H9 (cell line): ENCODE measurements around the gene PLA2G4E. TPM values are rescaled to one million over a fixed set of nuclear protein-coding genes. Genes with fewer than 3 reads are reported as not detected.

ENCODE experiments used
- DNase-seq: peaks from one replicate; pipeline ENCODE4 v3.0.0-alpha.2; 2017
- H2AFZ ChIP-seq: one replicate; pipeline ENCODE4 v1.6.1; 2013; ENCODE audit warnings: mild to moderate bottlenecking, low read length, control low read depth, moderate library complexity
- H2AK5ac ChIP-seq: 2 replicates; pipeline ENCODE4 v1.6.1; 2013; ENCODE audit warnings: low read length, control low read depth, mixed read lengths; ENCODE audit not compliant: insufficient read length
- H2BK120ac ChIP-seq: one replicate; pipeline ENCODE4 v1.6.1; 2013; ENCODE audit warnings: low read depth, mild to moderate bottlenecking, low read length, control low read depth, inconsistent platforms; ENCODE audit not compliant: poor library complexity, severe bottlenecking
- H2BK12ac ChIP-seq: 2 replicates; pipeline ENCODE4 v1.6.1; 2013; ENCODE audit warnings: low read length, control low read depth, mixed read lengths, low read depth; ENCODE audit not compliant: insufficient read length
- H2BK15ac ChIP-seq: 2 replicates; pipeline ENCODE4 v1.6.1; 2013; ENCODE audit warnings: low read depth, low read length, control low read depth
- H2BK20ac ChIP-seq: one replicate; pipeline ENCODE4 v1.6.1; 2013; ENCODE audit warnings: low read depth, mild to moderate bottlenecking, low read length, control low read depth, inconsistent platforms; ENCODE audit not compliant: poor library complexity, severe bottlenecking
- H2BK5ac ChIP-seq: 2 replicates; pipeline ENCODE4 v1.6.1; 2013; ENCODE audit warnings: low read length, control low read depth, mixed read lengths; ENCODE audit not compliant: insufficient read length
- H3K14ac ChIP-seq: 2 replicates; pipeline ENCODE4 v1.6.1; 2013; ENCODE audit warnings: low read length, control low read depth; ENCODE audit not compliant: insufficient read depth
- H3K18ac ChIP-seq: 2 replicates; pipeline ENCODE4 v1.6.1; 2013; ENCODE audit warnings: low read depth, mild to moderate bottlenecking, mixed read lengths, low read length, control low read depth; ENCODE audit not compliant: insufficient read length
- H3K23ac ChIP-seq: 2 replicates; pipeline ENCODE4 v1.6.1; 2013; ENCODE audit warnings: low read length, control low read depth, mixed read lengths, low read depth; ENCODE audit not compliant: insufficient read length
- H3K23me2 ChIP-seq: 2 replicates; pipeline ENCODE4 v1.6.1; 2013; ENCODE audit warnings: low read depth, mild to moderate bottlenecking, mixed read lengths, low read length, control low read depth; ENCODE audit not compliant: insufficient read length, poor library complexity, severe bottlenecking
- H3K27ac ChIP-seq: 2 replicates; pipeline ENCODE4 v1.5.1; 2013; ENCODE audit warnings: low read length, control low read depth, mixed read lengths, low read depth; ENCODE audit not compliant: insufficient read length
- H3K27me3 ChIP-seq: 2 replicates; pipeline ENCODE4 v1.6.1; 2013; ENCODE audit warnings: low read length, control low read depth, inconsistent platforms; ENCODE audit not compliant: insufficient read depth
- H3K4ac ChIP-seq: 2 replicates; pipeline ENCODE4 v1.6.1; 2013; ENCODE audit warnings: low read depth, mild to moderate bottlenecking, control low read depth, inconsistent platforms, low read length, moderate library complexity
- H3K4me1 ChIP-seq: 2 replicates; pipeline ENCODE4 v1.6.1; 2013; ENCODE audit warnings: low read length, control low read depth, inconsistent platforms; ENCODE audit not compliant: insufficient read depth
- H3K4me2 ChIP-seq: 2 replicates; pipeline ENCODE4 v1.6.1; 2013; ENCODE audit warnings: low read length, control low read depth, mixed read lengths; ENCODE audit not compliant: insufficient read length, insufficient read depth
- H3K56ac ChIP-seq: 2 replicates; pipeline ENCODE4 v1.6.1; 2013; ENCODE audit warnings: low read depth, mild to moderate bottlenecking, mixed read lengths, low read length, control low read depth; ENCODE audit not compliant: insufficient read length
- H3K79me1 ChIP-seq: 2 replicates; pipeline ENCODE4 v1.6.1; 2013; ENCODE audit warnings: low read depth, mild to moderate bottlenecking, moderate library complexity, low read length, control low read depth, inconsistent platforms; ENCODE audit not compliant: insufficient read depth, poor library complexity, severe bottlenecking
- H3K79me2 ChIP-seq: 2 replicates; pipeline ENCODE4 v1.6.1; 2013; ENCODE audit warnings: low read length, control low read depth, inconsistent platforms; ENCODE audit not compliant: insufficient read depth
- H3K9ac ChIP-seq: 2 replicates; pipeline ENCODE4 v1.6.1; 2013; ENCODE audit warnings: low read length, control low read depth, mixed read lengths; ENCODE audit not compliant: insufficient read length; ENCODE audit errors: extremely low read depth
- H3K9me3 ChIP-seq: one replicate; pipeline ENCODE4 v1.6.1; 2013; ENCODE audit warnings: low read depth, low read length, inconsistent platforms; ENCODE audit not compliant: control insufficient read depth
- H3T11ph ChIP-seq: one replicate; pipeline ENCODE4 v1.6.1; 2013; ENCODE audit warnings: mild to moderate bottlenecking, low read length, control low read depth, inconsistent platforms
- H4K20me1 ChIP-seq: one replicate; pipeline ENCODE4 v1.6.1; 2013; ENCODE audit not compliant: control insufficient read depth, insufficient read length, insufficient read depth
- H4K5ac ChIP-seq: 2 replicates; pipeline ENCODE4 v1.6.1; 2013; ENCODE audit warnings: low read depth, mild to moderate bottlenecking, mixed read lengths, low read length, control low read depth; ENCODE audit not compliant: insufficient read length
- H4K8ac ChIP-seq: replicated peaks from 2 replicates; pipeline ENCODE4 v1.6.1; 2013; ENCODE audit warnings: low read length, control low read depth, mixed read lengths, low read depth; ENCODE audit not compliant: insufficient read length
- H4K91ac ChIP-seq: 2 replicates; pipeline ENCODE4 v1.6.1; 2013; ENCODE audit warnings: low read depth, mild to moderate bottlenecking, moderate library complexity, mixed read lengths, low read length, control low read depth; ENCODE audit not compliant: insufficient read length
- H3K27ac Mint-ChIP-seq, 3 experiments: 2 replicates in 2 of 3; 3 replicates in 1 of 3; pipeline ENCODE4 v1.8.0; 2020 to 2021; ENCODE audit warnings: mixed read lengths in 3 of 3, mild to moderate bottlenecking in 1 of 3, moderate library complexity in 1 of 3
- H3K27me3 Mint-ChIP-seq: 2 replicates; pipeline ENCODE4 v1.8.0; 2021; ENCODE audit warnings: low read depth, mild to moderate bottlenecking, moderate library complexity, mixed read lengths
- H3K36me3 Mint-ChIP-seq, 3 experiments: 2 replicates in 2 of 3; 3 replicates in 1 of 3; pipeline ENCODE4 v1.8.0; 2020 to 2021; ENCODE audit warnings: low read depth in 3 of 3, mixed read lengths in 3 of 3; ENCODE audit not compliant: insufficient read depth in 1 of 3
- H3K4me1 Mint-ChIP-seq, 2 experiments: 2 replicates each; pipeline ENCODE4 v1.8.0; 2020; ENCODE audit warnings: mixed read lengths in 2 of 2
- H3K4me3 Mint-ChIP-seq, 2 experiments: 2 replicates in 1 of 2; 3 replicates in 1 of 2; pipeline ENCODE4 v1.8.0; 2020 to 2021; ENCODE audit warnings: mild to moderate bottlenecking in 2 of 2, mixed read lengths in 2 of 2, moderate library complexity in 1 of 2
- H3K9me3 Mint-ChIP-seq, 2 experiments: 2 replicates in 1 of 2; 3 replicates in 1 of 2; pipeline ENCODE4 v1.8.0; 2020; ENCODE audit warnings: mild to moderate bottlenecking in 2 of 2, mixed read lengths in 2 of 2, moderate library complexity in 1 of 2
- CTCF ChIP-seq: fragments of 200-600 bp; sonication (generic); conservative IDR thresholded peaks from 3 replicates; pipeline ENCODE4 v1.8.0; 2021; ENCODE audit warnings: antibody characterized with exemption, mild to moderate bottlenecking
- WGBS: extraction: QIAGEN DNeasy Blood & Tissue Kit; methylation state at CpG from one replicate; pipeline ENCODE4 v1.1.7; 2013; ENCODE audit warnings: missing lambda C conversion rate, low lambda C conversion rate, mixed read lengths; ENCODE audit not compliant: insufficient read length; ENCODE audit errors: extremely low coverage; 5-methylcytosine and 5-hydroxymethylcytosine counted together
- total RNA-seq: library from RNA; stranded (reverse); gene quantifications from 2 replicates; pipeline ENCODE4 v1.2.1, GENCODE V29; 2021

PLA2G4E gene
- total RNA-seq, 1 experiment from 2014 or later: not detected

DNA sequence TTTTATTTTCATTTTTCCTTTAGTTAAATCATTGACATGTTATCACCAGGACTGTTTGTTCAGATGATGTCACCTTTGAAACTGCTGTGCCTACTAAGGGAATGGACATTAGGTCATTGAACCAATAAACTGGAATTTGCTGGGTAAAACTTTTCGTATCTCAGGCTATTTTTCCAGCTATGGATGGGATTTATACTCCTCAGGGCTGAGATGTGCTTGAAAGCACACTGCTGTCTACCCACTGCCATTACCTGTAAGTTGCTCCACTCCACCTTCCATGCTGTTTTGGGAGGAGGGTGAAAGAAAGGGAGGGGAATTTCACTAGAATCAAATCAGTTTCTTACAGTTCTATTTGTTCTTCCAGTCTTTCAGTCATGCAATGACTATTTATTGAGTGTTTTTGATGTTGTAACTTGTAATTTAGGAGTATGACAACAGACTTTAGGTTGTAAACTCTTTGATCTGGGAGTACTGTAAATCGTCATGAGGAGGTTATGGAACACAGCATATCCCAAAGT lies 59.8 kb downstream of the PLA2G4E start:
- Histone ChIP-seq H3K18ac (no peak overlapping the region), H3K9me3 (no peaks in the 10 kb centered on the region), H3T11ph (no peak overlapping the region), H2AFZ (no peak overlapping the region), H3K79me2 (peaks cover 1% of the 10 kb centered on the region; the same call in 1 of the 2 replicates), H3K27ac (no peak overlapping the region), H2AK5ac (no peak overlapping the region), H3K4ac (no peak overlapping the region), H2BK5ac (no peak overlapping the region), H2BK20ac (no peak overlapping the region), H3K56ac (no peak overlapping the region), H3K14ac (no peak overlapping the region), H3K79me1 (peaks cover 1% of the 10 kb centered on the region), H2BK120ac (no peak overlapping the region), H3K23me2 (no peaks in the 10 kb centered on the region), H3K27me3 (no peaks in the 10 kb centered on the region), H3K4me2 (no peak overlapping the region), H4K5ac (no peak overlapping the region), H4K91ac (no peak overlapping the region), H3K23ac (no peak overlapping the region), H3K9ac (no peak overlapping the region), H2BK15ac (no peak overlapping the region), H2BK12ac (no peak overlapping the region), H4K20me1 (no peaks in the 10 kb centered on the region), H4K8ac (no peak overlapping the region), H3K4me1 (no peaks in the 10 kb centered on the region)
- Mint-ChIP-seq H3K9me3 (peaks cover 3 to 6% of the 10 kb centered on the region in 2 experiments; a peak in 4 of 5 replicates), H3K4me1 (peaks cover 10 to 11% of the 10 kb centered on the region in 2 experiments), H3K4me3 (no peak overlapping the region), H3K27ac (no peak overlapping the region), H3K27me3 (no peaks in the 10 kb centered on the region), H3K36me3 (peaks cover 15 to 21% (median 17%) of the 10 kb centered on the region in 3 experiments; a peak in 6 of 7 replicates)
- TF ChIP-seq CTCF: no peak
- no peak for DNase-seq
- WGBS: no CpG with 5 or more reads among the region's 2 CpGs
